ENCODE measurements around the gene WNT9A. TPM values are rescaled to one million over a fixed set of nuclear protein-coding genes. Genes with fewer than 3 reads are reported as not detected.
"Not testable (repeated sequence)": the region's sequence is repeated elsewhere in the genome, so short reads cannot be mapped to it uniquely, and the experiment has no call there.

WNT9A gene
- total and polyA plus RNA-seq, 12 donors = 0.39 to 27.9 (median 3.8) TPM

GRCh38 chr1:227880342-227880924, 67.3 kb downstream of the WNT9A start:
- H3K27ac ChIP-seq = no peak overlapping the region
- H3K9me3 ChIP-seq = peaks cover 0 to 4% (median 0%) of the 10 kb centered on the region in 11 donors
- DNase-seq (no peak), ATAC-seq (no peak)
- H3K27me3 ChIP-seq = peaks cover 0 to 3% (median 0%) of the 10 kb centered on the region in 7 donors
- 64 to 71% methylated on average over 4 of the region's 4 CpGs for WGBS, 2 donors
- intact Hi-C loops (cut with DNase I) = loop anchor here in 2 of 10 donors (10.0 kb wide), 2 partner anchors 64 to 96 kb away; partner anchors contain the start of gene WNT9A (in 1 of the 2)
- H3K36me3 ChIP-seq = no peaks in the 10 kb centered on the region
- peaks cover 1 to 5% (median 4%) of the 10 kb centered on the region in 9 donors for H3K4me1 ChIP-seq
- TF ChIP-seq CTCF (IDR thresholded peaks at IDR 0.05) = no peak
- no peak overlapping the region for H3K4me3 ChIP-seq

- intact Hi-C loops (cut with DNase I); H3K27ac ChIP-seq; H3K36me3 ChIP-seq; ATAC-seq; H3K4me1 ChIP-seq; H3K27me3 ChIP-seq; H3K4me3 ChIP-seq; DNase-seq: not testable (repeated sequence)
- WGBS, 2 donors = 87 to 90% methylated on average over 3 of the region's 3 CpGs
- H3K9me3 ChIP-seq = peaks cover 0 to 16% (median 0%) of the 10 kb centered on the region in 11 donors
Observed at GRCh38 chr1:227877810-227878209, 69.9 kb downstream of the WNT9A start.

- H3K27ac ChIP-seq; ATAC-seq; H3K4me1 ChIP-seq; H3K4me3 ChIP-seq; DNase-seq; intact Hi-C loops (cut with DNase I); H3K36me3 ChIP-seq: not testable (repeated sequence)
- Histone ChIP-seq H3K9me3 (peaks cover 0 to 12% (median 0%) of the 10 kb centered on the region in 11 donors), H3K27me3 (peaks cover 0 to 13% (median 0%) of the 10 kb centered on the region in 7 donors)
- 83 to 86% methylated on average over 5 of the region's 5 CpGs for WGBS, 2 donors
Observed at GRCh38 chr1:227871892-227872291, 75.8 kb downstream of the WNT9A start.

- Histone ChIP-seq H3K9me3 (peaks cover 0 to 18% (median 0%) of the 10 kb centered on the region in 11 donors), H3K27me3 (peaks cover 0 to 13% (median 0%) of the 10 kb centered on the region in 7 donors), H3K4me1 (peaks cover 0 to 7% (median 0%) of the 10 kb centered on the region in 9 donors), H3K4me3 (no peak overlapping the region), H3K27ac (no peak overlapping the region), H3K36me3 (no peaks in the 10 kb centered on the region)
- ATAC-seq = no peak
- WGBS, 2 donors = 72% methylated on average over 3 of the region's 3 CpGs
- DNase-seq = no peak
- intact Hi-C loops (cut with DNase I) = no loop called here
- no peak for TF ChIP-seq CTCF (IDR thresholded peaks at IDR 0.05)
Observed at GRCh38 chr1:227870366-227870765, 77.4 kb downstream of the WNT9A start.

- DNase-seq (no peak), ATAC-seq (no peak)
Observed at GRCh38 chr1:227869851-227870305, 77.9 kb downstream of the WNT9A start.

More at GRCh38 chr1:227869851-227870305, 77.9 kb downstream of the WNT9A start:
- intact Hi-C loops (cut with DNase I) = no loop called here
- no peak for TF ChIP-seq CTCF (IDR thresholded peaks at IDR 0.05)
- Histone ChIP-seq H3K27ac (no peak overlapping the region), H3K4me1 (peaks cover 0 to 7% (median 0%) of the 10 kb centered on the region in 9 donors), H3K9me3 (peaks cover 0 to 23% (median 4%) of the 10 kb centered on the region in 11 donors), H3K36me3 (no peaks in the 10 kb centered on the region), H3K27me3 (peaks cover 0 to 13% (median 0%) of the 10 kb centered on the region in 7 donors), H3K4me3 (no peak overlapping the region)
- 61 to 74% methylated on average over 5 of the region's 5 CpGs for WGBS, 2 donors
